CD4-positive, alpha-beta T cell treated with Interleukin-10 for 1 hour (primary cell): Measurements from ENCODE around the gene NDUFC2.
"Not testable (repeated sequence)": the region's sequence is repeated elsewhere in the genome, so short reads cannot be mapped to it uniquely, and the experiment has no call there.

Experiments used
- DNase-seq: peaks from one replicate; pipeline ENCODE4 v3.0.0-alpha.2; 2020

NDUFC2 gene

GRCh38 chr11:78050964-78051831, 28.5 kb downstream of the NDUFC2 start:
- DNase-seq = no peak

- DNase-seq = no peak
Measured at GRCh38 chr11:78049348-78049747, 30.3 kb downstream of the NDUFC2 start.

- no peak for DNase-seq
Measured at GRCh38 chr11:78048561-78048960, 31.1 kb downstream of the NDUFC2 start.

GRCh38 chr11:78046486-78046854, 33.2 kb downstream of the NDUFC2 start:
- no peak for DNase-seq

- DNase-seq = peak; percentile 73
Measured at GRCh38 chr11:78045851-78046485, 33.7 kb downstream of the NDUFC2 start.

GRCh38 chr11:78044706-78045105, 35.0 kb downstream of the NDUFC2 start:
- DNase-seq = no peak

GRCh38 chr11:78041843-78042440, 37.7 kb downstream of the NDUFC2 start:
- no peak for DNase-seq

- not testable (repeated sequence) for DNase-seq
Measured at GRCh38 chr11:78041380-78041719, 38.3 kb downstream of the NDUFC2 start.

GRCh38 chr11:78040691-78041379, 38.8 kb downstream of the NDUFC2 start:
- DNase-seq = no peak

GRCh38 chr11:78039919-78040671, 39.6 kb downstream of the NDUFC2 start:
- DNase-seq = no peak

- DNase-seq = no peak
Measured at GRCh38 chr11:78039391-78039918, 40.2 kb downstream of the NDUFC2 start.

GRCh38 chr11:78038697-78039313, 40.9 kb downstream of the NDUFC2 start:
- no peak for DNase-seq

- DNase-seq = no peak
Measured at GRCh38 chr11:78037825-78038620, 41.6 kb downstream of the NDUFC2 start.

GRCh38 chr11:78037056-78037455, 42.6 kb downstream of the NDUFC2 start:
- no peak for DNase-seq

GRCh38 chr11:78036313-78036712, 43.3 kb downstream of the NDUFC2 start:
- no peak for DNase-seq

GRCh38 chr11:78034623-78035022, 45.0 kb downstream of the NDUFC2 start:
- DNase-seq = no peak

- no peak for DNase-seq
Measured at GRCh38 chr11:78033040-78033439, 46.6 kb downstream of the NDUFC2 start.

- no peak for DNase-seq
Measured at GRCh38 chr11:78032090-78032489, 47.6 kb downstream of the NDUFC2 start.

GRCh38 chr11:78031629-78032028, 48.0 kb downstream of the NDUFC2 start:
- no peak for DNase-seq

- DNase-seq = no peak
Measured at GRCh38 chr11:78030429-78031325, 49.0 kb downstream of the NDUFC2 start.
